Epidermal melanocyte (primary cell): ENCODE data around the gene P2RX7.
"Not testable (repeated sequence)": the region's sequence is repeated elsewhere in the genome, so short reads cannot be mapped to it uniquely, and the experiment has no call there.

Experiments
- DNase-seq: peaks from one replicate; pipeline ENCODE4 v3.0.0; 2011; ENCODE audit warnings: low spot score; ENCODE audit not compliant: insufficient read length

The P2RX7 gene

GRCh38 chr12:121202407-121203355 lies 70.0 kb downstream of the P2RX7 start:
- no peak for DNase-seq

- no peak for DNase-seq
Measured at GRCh38 chr12:121203482-121203881, 70.8 kb downstream of the P2RX7 start.

- DNase-seq = no peak
Measured at GRCh38 chr12:121205491-121205890, 72.8 kb downstream of the P2RX7 start.

GRCh38 chr12:121208571-121208970 lies 75.9 kb downstream of the P2RX7 start:
- DNase-seq = not testable (repeated sequence)

GRCh38 chr12:121209221-121209620 lies 76.5 kb downstream of the P2RX7 start:
- no peak for DNase-seq

GRCh38 chr12:121209624-121210572 lies 77.2 kb downstream of the P2RX7 start, which contains the start of gene P2RX4:
Gene P2RX4, plus strand, starts transcription at chr12:121210129. Its CDS starts 36 bp downstream, at chr12:121210165.
- peak; percentile 49 for DNase-seq

GRCh38 chr12:121212875-121213274 lies 80.2 kb downstream of the P2RX7 start:
- DNase-seq = no peak

GRCh38 chr12:121214166-121214777 lies 81.6 kb downstream of the P2RX7 start:
- DNase-seq = no peak

- DNase-seq = no peak
Measured at GRCh38 chr12:121214855-121215745, 82.4 kb downstream of the P2RX7 start.

GRCh38 chr12:121216102-121216501 lies 83.4 kb downstream of the P2RX7 start:
- no peak for DNase-seq

GRCh38 chr12:121217063-121217462 lies 84.4 kb downstream of the P2RX7 start:
- DNase-seq = no peak

GRCh38 chr12:121217761-121218160 lies 85.1 kb downstream of the P2RX7 start:
- DNase-seq = no peak

GRCh38 chr12:121218588-121219352 lies 86.1 kb downstream of the P2RX7 start:
- DNase-seq = no peak

- no peak for DNase-seq
Measured at GRCh38 chr12:121219353-121219986, 86.8 kb downstream of the P2RX7 start.

GRCh38 chr12:121222847-121223246 lies 90.2 kb downstream of the P2RX7 start:
- DNase-seq = no peak

- DNase-seq = no peak
Measured at GRCh38 chr12:121223292-121224285, 90.9 kb downstream of the P2RX7 start.

GRCh38 chr12:121224591-121224990 lies 91.9 kb downstream of the P2RX7 start:
- no peak for DNase-seq

- no peak for DNase-seq
Measured at GRCh38 chr12:121226399-121226798, 93.7 kb downstream of the P2RX7 start.
